K562 (cell line): ENCODE results near the gene PPM1N. TPM values are rescaled to one million over a fixed set of nuclear protein-coding genes. Genes with fewer than 3 reads are reported as not detected.

ENCODE experiments used
- ATF6 ChIP-seq: sonication (generic); formaldehyde crosslinking; IDR thresholded peaks from 2 replicates; pipeline ENCODE4 v1.4.0; 2020; ENCODE audit warnings: mild to moderate bottlenecking, missing genetic modification reagents
- BCOR ChIP-seq: fragments of 450-650 bp; IDR thresholded peaks from 2 replicates; pipeline ENCODE4 v1.6.1; 2016
- CREM ChIP-seq: IDR thresholded peaks from 2 replicates; pipeline ENCODE4 v1.6.1; 2014; ENCODE audit warnings: antibody characterized with exemption, low read depth
- DACH1 ChIP-seq: fragments of 450-650 bp; IDR thresholded peaks from 2 replicates; pipeline ENCODE4 v1.6.1; 2018; ENCODE audit not compliant: partially characterized antibody
- ELF2 ChIP-seq: fragments of 250-450 bp; sonication (Bioruptor Pico); IDR thresholded peaks from 2 replicates; pipeline ENCODE4 v1.5.0; 2021; ENCODE audit warnings: mild to moderate bottlenecking
- EWSR1 ChIP-seq: fragments of 450-650 bp; IDR thresholded peaks from 2 replicates; pipeline ENCODE4 v1.6.1; 2018; ENCODE audit warnings: borderline replicate concordance, mild to moderate bottlenecking, low read depth, moderate library complexity; ENCODE audit not compliant: partially characterized antibody
- HMGN3 ChIP-seq: IDR thresholded peaks from 2 replicates; pipeline ENCODE4 v1.6.1; 2011; ENCODE audit warnings: borderline replicate concordance, low read depth, mild to moderate bottlenecking, mixed read lengths, low read length; ENCODE audit not compliant: insufficient read length; ENCODE audit errors: extremely low read depth
- MEIS2 ChIP-seq: fragments of 450-650 bp; IDR thresholded peaks from 2 replicates; pipeline ENCODE4 v1.6.1; 2014; ENCODE audit warnings: mild to moderate bottlenecking; ENCODE audit not compliant: partially characterized antibody
- NCOR1 ChIP-seq: fragments of 450-650 bp; IDR thresholded peaks from 2 replicates; pipeline ENCODE4 v1.6.1; 2016; ENCODE audit warnings: mild to moderate bottlenecking, moderate library complexity
- NR0B1 ChIP-seq: fragments of 450-650 bp; IDR thresholded peaks from one replicate; pipeline ENCODE4 v1.6.1; 2018; ENCODE audit warnings: mild to moderate bottlenecking, moderate library complexity; ENCODE audit not compliant: partially characterized antibody
- NR2C2 ChIP-seq, 2 experiments: fragments of 200-800 bp in 1 of 2; sonication (Bioruptor generic) in 1 of 2; sonication (generic) in 1 of 2; formaldehyde crosslinking in 1 of 2; IDR thresholded peaks; 2 replicates each; pipeline versions ENCODE4 v1.6.1 to v1.8.0; 2016 to 2022; ENCODE audit warnings: mild to moderate bottlenecking in 1 of 2, missing compliant biosample characterization in 1 of 2, missing genetic modification characterization in 1 of 2, missing genetic modification reagents in 1 of 2
- RFX1 ChIP-seq: fragments of 450-650 bp; IDR thresholded peaks from 2 replicates; pipeline ENCODE4 v1.6.1; 2016; ENCODE audit warnings: mild to moderate bottlenecking, moderate library complexity
- SRSF9 ChIP-seq: fragments of 200-400 bp; formaldehyde crosslinking; IDR thresholded peaks from 2 replicates; pipeline ENCODE4 v1.6.1; 2017; ENCODE audit warnings: low read depth, low read length, borderline replicate concordance
- TFAP4 ChIP-seq: sonication (generic); formaldehyde crosslinking; IDR thresholded peaks from 2 replicates; pipeline ENCODE4 v1.8.0; 2022; ENCODE audit warnings: missing genetic modification reagents, mild to moderate bottlenecking, moderate library complexity, borderline replicate concordance
- UBTF ChIP-seq, 2 experiments: IDR thresholded peaks; 2 replicates each; pipeline ENCODE4 v1.6.1; 2012; ENCODE audit warnings: improper control_type of control experiment in 2 of 2, low read depth in 2 of 2, low read length in 2 of 2, borderline replicate concordance in 1 of 2
- ZNF12 ChIP-seq: sonication (generic); formaldehyde crosslinking; IDR thresholded peaks from 2 replicates; pipeline ENCODE4 v1.4.0; 2020; ENCODE audit warnings: mild to moderate bottlenecking, missing genetic modification reagents
- ZNF184 ChIP-seq: sonication (generic); formaldehyde crosslinking; IDR thresholded peaks from 2 replicates; pipeline ENCODE4 v1.5.0; 2020; ENCODE audit warnings: missing genetic modification reagents
- ZNF395 ChIP-seq: fragments of 200-800 bp; sonication (Bioruptor generic); IDR thresholded peaks from 2 replicates; pipeline ENCODE4 v1.6.1; 2017; ENCODE audit warnings: missing genetic modification characterization, missing compliant biosample characterization
- ZNF511 ChIP-seq: sonication (generic); formaldehyde crosslinking; IDR thresholded peaks from 2 replicates; pipeline ENCODE4 v1.8.0; 2022; ENCODE audit warnings: mild to moderate bottlenecking, missing genetic modification reagents
- polyA plus RNA-seq, 8 experiments: library from polyadenylated mRNA; depleted of rRNA in 4 of 8; stranded (reverse) in 5 of 8; unstranded in 3 of 8; fragments of >200 nt; fragmentation: Nextera tagmentation in 2 of 8; fragmentation: Illumina TruSeq in 1 of 8; extraction: Ambion mirVana in 2 of 8; extraction: Trizol in 1 of 8; gene quantifications; 2 replicates each; pipeline versions ENCODE4 v1.2.1 to v1.2.3, GENCODE V29; 2011 to 2014; ENCODE audit warnings: inconsistent platforms in 1 of 8, missing spikeins in 1 of 8
- total RNA-seq, 7 experiments: library from RNA; depleted of rRNA in 6 of 7; stranded (reverse); fragments of >200 nt in 6 of 7; fragmentation: Illumina TruSeq in 2 of 7; extraction: Trizol in 2 of 7; gene quantifications; 2 replicates each; pipeline versions ENCODE4 v1.2.1 to v1.2.3, GENCODE V29; 2011 to 2021; ENCODE audit warnings: low replicate concordance in 1 of 7

The PPM1N gene
- total and polyA plus RNA-seq, 9 of the 15 experiments (the other 6 are each of a cell fraction or from before 2014, with no cell fraction given): 4.5 to 15.6 (median 8.7) TPM

GRCh38 chr19:45514376-45515051 lies 16.3 kb downstream of the PPM1N start (continued):
- TF ChIP-seq MEIS2 (no peak), BCOR (peak; percentile 88), DACH1 (no peak), ZNF12 (CRISPR knock-in tag) (no peak), CREM (no peak), ZNF395 (CRISPR knock-in tag) (no peak), NCOR1 (no peak), UBTF (IDR thresholded peaks at IDR 0.05; ENCODE audit: borderline replicate concordance in 1 of 2, low read depth in 2 of 2, low read length in 2 of 2) (no peak), EWSR1 (no peak), TFAP4 (CRISPR knock-in tag) (no peak), RFX1 (no peak), ELF2 (no peak), HMGN3 (no peak), ATF6 (no peak), NR0B1 (no peak), ZNF184 (CRISPR knock-in tag) (no peak), SRSF9 (no peak), NR2C2 (CRISPR knock-in tag; IDR thresholded peaks at IDR 0.05) (no peak), NR2C2 (tag; IDR thresholded peaks at IDR 0.05) (no peak), ZNF511 (CRISPR knock-in tag) (no peak)
